ENCODE measurements around the gene DMAC2L.
"Not testable (repeated sequence)": the region's sequence is repeated elsewhere in the genome, so short reads cannot be mapped to it uniquely, and the experiment has no call there.

- not testable (repeated sequence) for TF ChIP-seq POLR2A, CTCF (IDR thresholded peaks at IDR 0.05)
Measured at GRCh38 chr14:50365572-50365971, 53.4 kb downstream of the DMAC2L start.

Data from Peyer's patch (tissue), 4 donors.